Upper lobe of right lung (tissue), 1 donor: Measurements from ENCODE around the gene POLDIP2. TPM values are rescaled to one million over a fixed set of nuclear protein-coding genes. Genes with fewer than 3 reads are reported as not detected.

Experiments used
- ATAC-seq: fragments of 200-7000 bp; cut with Tn5 transposase; one replicate; pipeline ENCODE4 v1.9.1; 2020; ENCODE audit warnings: mild to moderate bottlenecking, moderate library complexity
- DNase-seq: peaks from one replicate; pipeline ENCODE4 v3.0.0-alpha.2; 2020
- H3K27ac ChIP-seq: fragments of 200-600 bp; one replicate; pipeline ENCODE4 v1.8.0; 2022
- H3K27me3 ChIP-seq: fragments of 200-600 bp; one replicate; pipeline ENCODE4 v1.8.0; 2022; ENCODE audit warnings: mild to moderate bottlenecking
- H3K36me3 ChIP-seq: fragments of 200-600 bp; one replicate; pipeline ENCODE4 v1.8.0; 2022
- H3K4me1 ChIP-seq: fragments of 200-600 bp; one replicate; pipeline ENCODE4 v1.8.0; 2022
- H3K4me3 ChIP-seq: fragments of 200-600 bp; one replicate; pipeline ENCODE4 v1.8.0; 2022; ENCODE audit warnings: mild to moderate bottlenecking
- H3K9me3 ChIP-seq: fragments of 200-600 bp; one replicate; pipeline ENCODE4 v1.8.0; 2022
- intact Hi-C: fragments of 100-400 bp; cut with DNase I; formaldehyde crosslinking; loops from one replicate; pipeline ENCODE4 v1.11.0; 2022
- total RNA-seq: library from RNA; stranded (reverse); fragmentation: NEBNext Ultra II Directional; extraction: Animal tissue kit (Norgen Biotek cat#: 25700); gene quantifications from one replicate; pipeline ENCODE4 v1.2.1, GENCODE V29; 2021
- TF ChIP-seq, protein P1 (sequence below): fragments of 200-600 bp; IDR thresholded peaks from one replicate; pipeline ENCODE4 v1.8.0; 2022; ENCODE audit warnings: antibody characterized with exemption
- donor health status: DM: no; HTN: yes; CAD: no; lungs with severe emphysema.

POLDIP2 gene
- total RNA-seq, 1 donor from 2014 or later = 55.3 TPM

DNA sequence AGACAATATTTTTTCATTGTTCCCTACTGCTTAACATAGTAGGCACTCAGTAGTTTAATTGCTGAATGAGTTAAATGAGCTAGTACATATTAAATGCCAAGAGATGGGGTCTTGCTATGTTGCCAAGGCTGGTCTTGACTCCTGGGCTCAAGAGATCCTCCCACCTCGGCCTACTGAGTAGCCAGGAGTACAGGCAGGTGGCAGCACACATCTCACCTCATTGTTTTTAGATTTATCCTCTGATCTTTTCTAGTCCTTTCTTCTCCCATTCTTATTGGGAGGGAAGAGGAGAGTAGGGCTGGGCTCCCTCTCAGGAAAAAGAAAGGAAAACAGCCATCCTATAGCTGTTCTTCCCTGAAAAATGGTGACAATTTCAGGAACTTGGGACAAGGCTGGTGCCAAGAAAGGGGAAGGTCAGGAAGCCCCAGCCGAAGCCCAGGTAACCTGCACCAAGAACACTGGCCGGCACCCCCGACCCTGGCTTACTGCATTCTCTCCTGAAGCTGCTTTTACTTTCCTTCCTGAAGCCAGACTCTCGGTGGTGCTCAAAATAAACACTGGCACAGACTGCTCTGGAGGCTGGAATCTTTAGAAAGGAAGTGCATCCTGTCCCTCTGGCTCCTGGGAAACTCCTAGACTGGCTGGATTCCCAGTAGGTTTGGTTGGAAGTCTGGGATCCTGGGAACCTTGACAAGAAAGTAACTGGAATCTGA is 19.1 kb downstream of the POLDIP2 start:
- no peaks in the 10 kb centered on the region for H3K9me3 ChIP-seq
- ATAC-seq (no peak), DNase-seq (no peak)
- peaks cover 40% of the 10 kb centered on the region for H3K36me3 ChIP-seq
- peak overlapping the region; percentile 66 for H3K27ac ChIP-seq
- H3K4me1 ChIP-seq = peaks cover 31% of the 10 kb centered on the region
- no peaks in the 10 kb centered on the region for H3K27me3 ChIP-seq
- TF ChIP-seq, protein P1, sequence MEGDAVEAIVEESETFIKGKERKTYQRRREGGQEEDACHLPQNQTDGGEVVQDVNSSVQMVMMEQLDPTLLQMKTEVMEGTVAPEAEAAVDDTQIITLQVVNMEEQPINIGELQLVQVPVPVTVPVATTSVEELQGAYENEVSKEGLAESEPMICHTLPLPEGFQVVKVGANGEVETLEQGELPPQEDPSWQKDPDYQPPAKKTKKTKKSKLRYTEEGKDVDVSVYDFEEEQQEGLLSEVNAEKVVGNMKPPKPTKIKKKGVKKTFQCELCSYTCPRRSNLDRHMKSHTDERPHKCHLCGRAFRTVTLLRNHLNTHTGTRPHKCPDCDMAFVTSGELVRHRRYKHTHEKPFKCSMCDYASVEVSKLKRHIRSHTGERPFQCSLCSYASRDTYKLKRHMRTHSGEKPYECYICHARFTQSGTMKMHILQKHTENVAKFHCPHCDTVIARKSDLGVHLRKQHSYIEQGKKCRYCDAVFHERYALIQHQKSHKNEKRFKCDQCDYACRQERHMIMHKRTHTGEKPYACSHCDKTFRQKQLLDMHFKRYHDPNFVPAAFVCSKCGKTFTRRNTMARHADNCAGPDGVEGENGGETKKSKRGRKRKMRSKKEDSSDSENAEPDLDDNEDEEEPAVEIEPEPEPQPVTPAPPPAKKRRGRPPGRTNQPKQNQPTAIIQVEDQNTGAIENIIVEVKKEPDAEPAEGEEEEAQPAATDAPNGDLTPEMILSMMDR = no peak
- H3K4me3 ChIP-seq = peak overlapping the region; percentile 16
- intact Hi-C loops = no loop called here

DNA sequence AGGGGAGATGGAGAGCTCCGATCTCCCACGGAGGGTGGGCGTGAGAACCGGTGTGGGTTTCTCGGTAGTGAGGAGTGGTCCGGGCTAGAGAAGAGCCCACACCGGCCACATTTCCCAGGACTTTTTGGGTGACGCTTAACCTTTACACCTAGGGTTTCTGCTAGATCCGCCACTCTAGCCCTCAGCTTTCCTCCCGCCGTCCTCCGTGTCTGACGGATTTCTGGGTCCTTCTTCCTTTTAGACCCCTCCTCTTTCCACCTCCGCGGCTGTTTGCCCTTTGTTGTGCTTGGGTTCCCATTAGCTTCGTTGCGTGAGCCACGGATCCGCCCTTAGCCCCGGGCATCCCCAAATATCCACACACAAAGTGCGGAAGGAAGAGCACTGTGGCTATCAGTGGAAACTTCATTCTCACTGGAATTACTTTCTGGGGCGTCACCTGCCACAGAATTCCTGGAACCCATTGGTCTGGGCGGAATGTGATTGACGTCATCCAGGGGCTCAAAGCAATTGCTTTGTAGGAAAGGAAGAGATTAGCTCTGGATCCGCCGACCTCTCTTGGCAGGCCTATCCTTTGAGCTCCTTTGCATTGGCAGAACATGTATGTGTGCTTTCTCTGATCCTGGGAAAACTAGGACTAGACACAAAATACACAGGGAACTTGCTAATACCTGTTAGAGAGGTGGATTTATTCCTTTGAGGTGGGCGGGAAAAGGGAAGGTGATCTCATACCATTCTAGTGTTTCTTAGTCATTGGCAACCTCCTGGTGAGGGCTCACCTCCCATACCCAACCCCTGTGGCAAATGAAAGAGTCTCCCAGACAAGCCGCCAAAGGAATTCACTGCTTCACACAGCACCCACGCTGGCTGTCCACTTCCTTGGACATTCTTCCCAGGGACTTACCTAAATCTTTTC is 21.1 kb downstream of the POLDIP2 start:
- H3K4me3 ChIP-seq = peak overlapping the region; percentile 88
- TF ChIP-seq, protein P1 = no peak
- peaks cover 31% of the 10 kb centered on the region for H3K4me1 ChIP-seq
- peak overlapping the region; percentile 95 for H3K27ac ChIP-seq
- DNase-seq (peak; percentile 71), ATAC-seq (peak; percentile 12)
- peaks cover 30% of the 10 kb centered on the region for H3K36me3 ChIP-seq
- intact Hi-C loops = no loop called here
- no peaks in the 10 kb centered on the region for H3K9me3 ChIP-seq
- H3K27me3 ChIP-seq = no peaks in the 10 kb centered on the region

DNA sequence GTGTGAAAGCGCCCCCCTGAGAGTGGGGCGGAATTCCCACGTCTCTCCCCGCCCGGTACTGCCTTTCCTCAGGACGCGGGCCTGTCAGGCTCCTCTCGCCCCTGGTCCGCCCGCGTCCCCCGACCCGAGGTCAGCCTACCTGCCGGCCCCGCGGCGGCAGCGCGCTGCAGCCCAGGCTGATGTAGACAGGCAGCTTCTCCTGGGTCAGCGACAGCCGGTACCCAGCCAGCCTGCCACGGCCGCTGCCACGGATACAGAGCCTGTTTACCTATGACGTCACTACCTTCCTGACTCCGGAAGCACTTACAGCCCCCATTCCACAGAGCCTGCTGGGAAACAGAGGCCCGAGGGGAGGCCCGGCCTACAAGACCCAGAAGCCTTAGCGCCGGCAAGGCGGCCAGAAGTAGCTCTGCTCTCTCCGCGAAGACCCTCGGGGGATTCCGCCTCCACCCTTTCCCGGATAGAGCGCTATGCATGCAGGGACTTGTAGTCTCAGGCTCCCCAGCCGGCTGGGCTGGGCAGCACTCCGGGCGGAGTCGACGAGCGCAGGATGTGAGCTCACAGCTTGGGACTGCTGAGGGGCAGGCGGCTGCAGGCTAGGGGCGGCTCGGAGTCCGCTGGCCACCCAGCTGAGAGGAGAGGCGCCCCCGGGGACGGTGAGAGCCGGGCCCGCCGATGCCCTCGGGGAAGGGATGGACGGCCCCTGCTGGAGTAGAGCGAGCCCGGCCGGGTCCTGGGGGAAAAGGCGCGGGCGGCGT is 21.9 kb downstream of the POLDIP2 start, which contains the start of the genes IFT20 and TNFAIP1:
IFT20 (minus strand) TSS at position 272 of the 758 bp plus-strand sequence. CDS start 3,487 bp downstream, outside the sequence.
TNFAIP1 (plus strand) TSS at position 561 of the 758 bp plus-strand sequence. CDS start 3,761 bp downstream, outside the sequence.
- DNase-seq = peak; percentile 99
- peak; percentile 98 for ATAC-seq
- Histone ChIP-seq H3K27ac (peak within 1 kb of the TSS; percentile 95), H3K36me3 (peaks cover 30% of the 10 kb centered on the region), H3K9me3 (no peaks in the 10 kb centered on the region), H3K27me3 (no peaks in the 10 kb centered on the region), H3K4me1 (peaks cover 31% of the 10 kb centered on the region), H3K4me3 (peak within 1 kb of the TSS; percentile 88)
- TF ChIP-seq, protein P1 = no peak
- intact Hi-C loops = no loop called here

DNA sequence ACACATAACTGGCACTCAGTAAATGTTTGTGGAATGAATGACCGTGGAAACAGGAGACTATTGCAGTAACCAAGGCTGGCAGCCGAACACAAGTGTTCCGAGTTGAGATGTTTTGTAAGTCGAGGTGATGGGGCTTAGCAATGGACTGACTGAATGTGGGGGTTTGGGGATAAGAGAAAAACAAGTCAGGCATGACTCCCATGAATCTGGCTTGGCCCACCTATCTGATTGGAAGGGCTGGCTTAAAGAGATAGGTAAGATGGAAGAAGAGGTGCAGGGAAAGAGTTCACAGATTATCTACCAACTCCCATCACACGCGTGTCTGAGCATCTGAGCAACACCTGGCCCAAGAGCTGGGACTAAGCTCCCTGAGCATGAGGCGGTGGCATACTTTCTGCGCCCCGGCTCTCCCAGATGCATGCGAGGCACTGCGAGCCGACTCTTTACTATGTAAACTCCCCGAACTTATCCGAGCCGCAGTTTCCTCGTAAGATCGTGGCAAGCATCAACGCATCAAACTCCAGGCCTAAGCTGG is 22.6 kb downstream of the POLDIP2 start:
- no peaks in the 10 kb centered on the region for H3K27me3 ChIP-seq
- no peaks in the 10 kb centered on the region for H3K9me3 ChIP-seq
- ATAC-seq (no peak), DNase-seq (no peak)
- peaks cover 27% of the 10 kb centered on the region for H3K36me3 ChIP-seq
- intact Hi-C loops = no loop called here
- peak overlapping the region; percentile 95 for H3K27ac ChIP-seq
- TF ChIP-seq, protein P1 = no peak
- peak overlapping the region; percentile 88 for H3K4me3 ChIP-seq
- peaks cover 31% of the 10 kb centered on the region for H3K4me1 ChIP-seq

DNA sequence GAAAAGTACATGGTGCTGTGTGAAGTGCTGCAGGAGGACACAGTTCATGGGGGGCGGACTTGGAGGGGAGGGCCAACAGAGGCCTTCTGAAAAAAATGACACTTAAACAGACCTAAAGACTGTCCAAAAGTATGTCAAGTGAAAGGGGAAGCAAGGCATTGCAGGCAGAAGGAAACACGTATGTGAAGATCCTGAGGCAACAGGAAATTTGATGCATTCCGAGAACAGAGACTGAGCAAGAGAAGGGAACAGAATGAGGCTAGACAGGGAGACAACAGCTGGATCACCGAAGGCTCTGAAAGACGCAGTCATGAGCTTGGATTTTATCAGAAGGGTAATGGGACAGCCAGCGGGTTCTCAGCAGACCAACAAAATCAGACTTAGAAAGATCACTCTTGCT is 23.2 kb downstream of the POLDIP2 start:
- TF ChIP-seq, protein P1 = no peak
- H3K9me3 ChIP-seq = no peaks in the 10 kb centered on the region
- no peak for DNase-seq
- H3K4me1 ChIP-seq = peaks cover 31% of the 10 kb centered on the region
- H3K27ac ChIP-seq = peak overlapping the region; percentile 95
- no peaks in the 10 kb centered on the region for H3K27me3 ChIP-seq
- H3K36me3 ChIP-seq = peaks cover 27% of the 10 kb centered on the region
- intact Hi-C loops = no loop called here
- H3K4me3 ChIP-seq = peak overlapping the region; percentile 88
- ATAC-seq = no peak
